HG02885 (cell line): ENCODE measurements around the gene SNPH.

Experiments used
- ATAC-seq: cut with Tn5 transposase; IDR thresholded peaks from one replicate; pipeline ENCODE4 v1.9.1; 2021; ENCODE audit warnings: mild to moderate bottlenecking; ENCODE audit not compliant: unreplicated experiment, poor library complexity

Gene SNPH

DNA sequence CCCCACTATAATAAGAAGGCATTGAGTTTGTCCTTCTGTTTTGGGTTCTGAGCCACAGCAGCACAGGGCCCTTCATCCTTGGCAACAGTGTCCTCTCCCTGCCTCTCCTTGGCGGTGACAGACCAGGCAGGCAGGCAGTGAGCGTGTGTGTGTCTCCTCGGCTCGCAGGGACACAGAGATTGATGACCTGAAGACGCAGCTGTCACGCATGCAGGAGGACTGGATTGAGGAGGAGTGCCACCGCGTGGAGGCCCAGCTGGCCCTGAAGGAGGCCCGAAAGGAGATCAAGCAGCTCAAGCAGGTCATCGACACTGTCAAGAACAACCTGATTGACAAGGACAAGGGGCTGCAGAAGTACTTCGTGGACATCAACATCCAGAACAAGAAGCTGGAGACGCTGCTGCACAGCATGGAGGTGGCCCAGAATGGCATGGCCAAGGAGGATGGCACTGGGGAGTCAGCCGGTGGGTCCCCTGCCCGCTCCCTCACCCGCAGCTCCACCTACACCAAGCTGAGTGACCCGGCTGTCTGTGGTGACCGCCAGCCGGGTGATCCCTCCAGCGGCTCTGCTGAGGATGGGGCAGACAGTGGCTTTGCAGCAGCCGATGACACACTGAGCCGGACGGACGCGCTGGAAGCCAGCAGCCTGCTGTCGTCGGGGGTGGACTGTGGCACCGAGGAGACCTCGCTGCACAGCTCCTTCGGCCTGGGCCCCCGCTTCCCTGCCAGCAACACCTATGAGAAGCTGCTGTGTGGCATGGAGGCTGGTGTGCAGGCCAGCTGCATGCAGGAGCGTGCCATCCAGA, 38.8 kb downstream of the SNPH start:
- no peak for ATAC-seq

- ATAC-seq: no peak
Measured at GRCh38 chr20:1305712-1306111, 39.6 kb downstream of the SNPH start.

GRCh38 chr20:1306316-1307135, 40.4 kb downstream of the SNPH start:
- ATAC-seq: no peak

DNA sequence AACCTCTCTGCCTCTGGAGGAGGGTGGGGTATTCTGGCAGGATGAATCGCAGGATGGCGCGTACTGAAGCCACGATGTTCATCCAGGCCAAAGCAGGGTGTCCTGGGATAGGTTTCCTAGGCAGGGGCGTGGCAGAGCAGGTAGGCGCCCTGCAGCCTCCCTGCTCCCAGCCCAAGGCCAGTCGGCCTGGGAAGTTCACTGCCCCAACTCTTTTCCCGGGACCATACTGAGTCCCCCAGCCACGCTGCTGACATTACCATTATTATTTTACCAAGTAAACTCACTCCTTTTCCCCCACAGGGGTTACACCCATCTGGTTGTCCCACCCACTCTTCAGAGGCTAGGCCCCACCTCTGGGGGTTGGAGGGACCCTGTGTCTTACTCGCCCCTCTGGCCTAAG, 41.1 kb downstream of the SNPH start:
- no peak for ATAC-seq

GRCh38 chr20:1307571-1307971, 41.5 kb downstream of the SNPH start:
- no peak for ATAC-seq

DNA sequence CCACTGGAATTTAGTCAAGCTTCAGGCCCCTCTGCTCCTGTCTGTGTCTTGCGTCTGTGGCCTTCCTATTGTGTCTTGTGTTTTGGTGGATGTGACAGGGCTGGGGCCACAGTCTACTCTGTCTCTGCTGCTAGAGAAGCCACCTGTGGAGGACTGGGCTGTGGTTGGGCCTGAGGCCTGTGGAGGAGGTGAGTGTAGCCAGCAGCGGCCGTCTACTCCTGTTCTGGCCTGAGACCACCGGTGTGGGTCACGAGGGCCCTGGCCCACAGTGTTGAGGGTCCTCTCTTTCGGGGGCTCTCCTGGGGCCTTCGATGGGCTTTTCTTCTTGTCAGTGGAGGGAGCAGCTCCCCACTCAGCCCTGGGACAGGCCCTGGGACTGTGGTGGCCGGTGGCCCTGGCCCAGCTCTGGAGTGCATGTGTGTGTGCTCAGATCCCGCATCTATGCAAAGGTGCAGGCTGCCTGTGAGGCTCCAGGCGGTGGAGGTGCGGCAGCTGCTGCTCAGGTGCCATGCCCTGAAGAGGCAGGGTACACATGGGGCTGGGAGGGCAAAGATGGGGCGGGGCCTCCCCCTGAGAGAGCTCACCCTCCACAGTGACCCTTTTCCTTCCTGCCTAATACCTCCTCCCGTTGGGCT, 42.1 kb downstream of the SNPH start:
- ATAC-seq: no peak

DNA sequence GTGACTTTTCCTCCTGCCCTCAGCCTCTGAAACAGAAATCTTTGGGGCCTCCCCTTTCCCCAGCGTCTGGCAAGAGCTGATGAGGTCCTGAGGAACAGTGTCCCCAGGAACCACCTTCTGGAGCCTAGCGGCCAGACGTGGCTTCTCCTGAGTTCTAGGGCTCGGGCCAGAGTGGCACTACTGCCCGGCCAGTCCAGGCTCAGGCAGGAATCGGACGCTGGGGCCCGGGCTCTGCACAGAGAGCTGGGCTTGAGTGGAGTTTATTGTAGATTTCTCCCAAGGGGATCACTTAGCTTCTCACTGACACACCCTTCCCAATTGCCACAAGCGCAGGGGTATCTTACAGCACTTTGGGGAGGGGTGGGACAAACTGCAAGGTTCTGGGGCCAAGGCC, 42.6 kb downstream of the SNPH start:
- no peak for ATAC-seq

GRCh38 chr20:1309439-1309847, 43.3 kb downstream of the SNPH start:
- ATAC-seq: no peak

DNA sequence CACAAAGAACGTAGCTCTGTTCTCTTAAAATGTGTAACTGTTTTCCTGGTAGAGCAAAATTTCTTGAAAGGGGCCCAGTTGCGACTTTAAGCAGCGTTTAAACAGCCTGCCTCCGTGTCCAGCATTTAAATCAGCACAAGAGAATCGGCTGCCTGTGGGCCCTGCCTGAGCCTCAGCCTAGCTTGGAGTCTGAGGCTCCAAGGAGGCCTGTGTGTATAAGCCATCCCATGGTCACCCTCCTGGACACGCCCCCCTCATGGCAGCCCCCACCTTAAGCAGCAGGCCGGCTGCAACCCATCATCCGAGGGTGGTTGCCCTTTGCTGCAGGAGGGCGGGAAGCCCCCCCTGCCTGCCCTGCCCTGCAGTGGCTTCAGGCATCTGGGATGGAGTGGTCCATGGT, 44.0 kb downstream of the SNPH start:
- no peak for ATAC-seq

DNA sequence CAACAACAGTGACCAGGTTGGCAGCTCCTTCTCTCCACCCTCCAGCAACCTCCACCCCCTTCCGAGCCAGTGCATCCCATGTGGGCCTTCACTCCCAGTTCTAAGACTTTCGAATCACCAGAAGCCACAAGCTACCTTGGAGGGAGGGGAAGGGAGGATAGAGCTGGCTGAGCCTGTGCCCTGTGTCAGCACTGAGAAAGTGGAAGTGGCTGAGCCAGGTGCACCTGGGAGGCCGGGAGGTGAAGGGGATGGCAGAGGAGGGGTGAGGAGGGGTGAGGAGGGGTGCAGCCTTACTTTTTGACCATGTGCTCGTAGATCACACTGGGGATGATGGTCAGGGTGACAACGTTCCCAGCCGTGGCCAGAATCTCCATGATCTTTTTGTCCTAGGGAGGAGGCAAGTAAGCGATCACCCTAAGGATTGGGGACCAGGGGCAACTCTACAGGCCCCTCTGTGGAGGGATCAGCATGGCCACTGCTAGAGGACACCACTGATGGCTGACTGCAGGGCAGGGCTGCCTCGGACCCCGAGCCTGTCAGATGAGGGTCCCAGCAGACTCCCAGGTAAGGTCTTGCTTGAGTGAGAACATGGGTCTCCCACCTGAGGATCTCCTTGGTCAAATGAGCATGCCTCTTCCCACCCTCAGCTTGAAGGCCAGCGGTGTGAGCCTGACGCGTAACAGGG, 44.6 kb downstream of the SNPH start:
- ATAC-seq: no peak

DNA sequence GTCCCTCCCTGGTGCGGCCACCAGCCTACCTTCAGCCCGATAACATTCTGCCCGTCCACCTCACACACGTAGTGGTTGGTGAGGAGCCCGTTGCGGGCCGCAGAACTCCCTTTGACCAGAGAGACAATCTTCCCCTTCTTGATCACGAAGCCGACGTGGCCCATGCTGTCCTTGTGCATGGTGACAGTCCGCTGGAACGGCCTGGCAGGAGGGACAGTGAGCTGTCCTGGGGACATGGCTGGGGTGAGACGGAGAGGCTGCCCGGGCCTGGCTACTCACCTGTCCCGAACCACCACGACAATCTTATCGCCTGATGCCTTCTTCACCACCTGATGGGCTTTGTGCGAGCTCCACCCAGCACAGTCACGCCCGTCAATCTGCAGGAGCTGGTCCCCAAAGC, 46.2 kb downstream of the SNPH start:
- ATAC-seq: no peak

DNA sequence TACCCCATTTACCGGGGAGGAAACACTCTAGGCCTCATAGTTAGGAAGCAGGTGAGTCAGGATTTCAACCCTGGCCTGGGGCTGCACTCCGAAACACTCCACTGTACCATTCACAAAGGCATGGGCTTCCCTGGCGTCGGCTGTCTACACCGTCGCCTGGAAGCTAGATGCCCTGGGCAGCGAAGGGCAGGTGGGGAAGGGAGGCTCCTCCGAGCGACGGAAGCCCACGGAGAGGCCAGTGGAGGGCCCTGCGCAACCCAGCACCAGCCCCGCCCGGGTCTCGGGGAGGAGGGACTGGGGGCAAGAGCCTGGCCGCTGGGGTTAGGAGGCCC, 46.8 kb downstream of the SNPH start:
- ATAC-seq: no peak

- ATAC-seq: no peak
Measured at GRCh38 chr20:1313236-1313964, 47.3 kb downstream of the SNPH start.

DNA sequence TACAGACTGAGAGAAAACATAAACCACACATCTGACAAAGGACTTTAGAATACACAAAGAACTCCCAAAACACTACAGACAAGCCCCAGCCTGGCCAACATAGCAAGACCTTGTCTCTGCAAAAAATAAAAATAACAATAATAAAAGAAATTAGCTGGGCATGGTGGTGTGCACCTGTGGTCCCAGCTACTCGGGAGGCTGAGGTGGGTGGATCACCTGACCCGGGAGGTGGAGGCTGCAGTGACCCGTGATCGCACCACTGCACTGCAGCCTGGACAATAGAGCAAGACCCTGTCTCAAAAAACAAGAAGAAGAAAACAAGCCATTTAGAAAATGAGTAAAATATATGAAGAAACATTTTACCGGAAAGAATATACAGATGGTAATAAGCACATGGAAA, 49.7 kb downstream of the SNPH start:
- no peak for ATAC-seq

DNA sequence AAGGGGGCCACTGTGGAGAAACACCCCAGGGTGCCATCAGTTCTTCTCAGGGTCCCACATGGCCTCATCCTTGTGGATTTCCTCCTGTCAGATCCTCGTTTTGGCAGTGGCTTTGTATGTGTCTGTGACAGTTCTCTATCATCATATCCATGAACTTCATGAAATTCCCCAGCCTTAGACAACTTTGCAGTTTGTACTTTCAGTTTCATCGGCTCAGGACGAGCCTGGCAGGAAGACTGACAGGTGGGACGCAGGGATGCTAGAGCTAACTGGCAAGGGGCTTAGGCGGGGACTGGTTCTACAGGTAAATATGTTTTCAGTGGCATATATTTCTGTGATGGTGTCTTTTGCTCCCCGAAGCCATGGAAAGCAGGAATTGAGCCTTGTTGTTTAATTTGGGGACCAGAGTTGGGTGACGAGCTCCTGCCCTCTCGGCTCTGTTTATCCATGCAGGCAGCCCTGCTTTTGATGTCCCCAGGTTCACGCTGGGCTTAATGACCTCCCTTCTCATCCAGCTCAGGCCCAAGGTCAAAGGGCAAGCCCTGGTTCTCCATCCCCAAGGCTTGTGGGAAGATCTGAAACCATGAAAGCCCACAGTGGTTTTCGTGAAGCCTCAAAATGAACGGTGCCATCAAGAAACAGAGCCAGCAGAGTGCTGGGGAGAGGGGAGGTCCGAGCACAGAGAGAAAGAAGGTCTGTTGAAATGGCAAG, 51.6 kb downstream of the SNPH start:
- ATAC-seq: no peak

DNA sequence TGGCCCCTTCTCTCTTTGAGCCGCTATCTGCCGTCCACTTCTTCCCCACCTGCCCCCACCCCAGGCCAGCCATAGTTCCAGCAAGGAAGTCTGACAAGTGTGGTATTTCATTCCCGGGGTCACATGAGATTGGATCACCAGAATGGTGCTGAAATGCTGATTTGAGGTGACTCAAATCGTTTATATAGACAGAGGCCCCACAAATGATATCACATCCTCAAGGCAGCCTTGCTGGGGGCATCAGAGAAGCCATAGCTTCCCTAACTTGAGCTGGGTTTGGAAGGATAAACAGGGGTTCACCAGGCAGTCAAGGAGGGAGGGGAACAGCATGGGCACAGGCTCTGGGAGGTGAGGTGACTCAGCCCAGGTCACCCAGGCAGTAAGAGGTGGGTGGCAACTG, 53.0 kb downstream of the SNPH start:
- no peak for ATAC-seq

DNA sequence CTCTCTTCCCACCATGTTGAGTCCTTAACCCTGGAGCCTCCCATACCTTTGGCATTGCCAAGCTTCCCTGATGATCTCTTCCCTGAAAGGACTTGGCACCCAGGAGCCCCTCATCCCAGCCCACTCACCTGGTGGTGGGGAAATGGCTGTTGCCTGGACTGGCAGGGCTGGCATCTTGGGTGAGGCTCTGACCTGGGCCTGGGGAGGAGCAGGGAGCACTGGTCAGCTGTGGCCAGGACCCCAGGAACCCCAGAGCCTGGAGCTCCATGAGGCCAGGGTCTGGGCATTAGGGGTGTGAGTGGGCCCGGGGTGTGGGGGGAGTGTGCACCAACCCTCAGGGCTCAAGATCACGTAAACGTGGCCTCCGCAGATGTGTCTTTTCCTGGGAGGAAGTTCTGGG, 53.4 kb downstream of the SNPH start:
- ATAC-seq: no peak

GRCh38 chr20:1320016-1320415, 53.9 kb downstream of the SNPH start:
- ATAC-seq: no peak

DNA sequence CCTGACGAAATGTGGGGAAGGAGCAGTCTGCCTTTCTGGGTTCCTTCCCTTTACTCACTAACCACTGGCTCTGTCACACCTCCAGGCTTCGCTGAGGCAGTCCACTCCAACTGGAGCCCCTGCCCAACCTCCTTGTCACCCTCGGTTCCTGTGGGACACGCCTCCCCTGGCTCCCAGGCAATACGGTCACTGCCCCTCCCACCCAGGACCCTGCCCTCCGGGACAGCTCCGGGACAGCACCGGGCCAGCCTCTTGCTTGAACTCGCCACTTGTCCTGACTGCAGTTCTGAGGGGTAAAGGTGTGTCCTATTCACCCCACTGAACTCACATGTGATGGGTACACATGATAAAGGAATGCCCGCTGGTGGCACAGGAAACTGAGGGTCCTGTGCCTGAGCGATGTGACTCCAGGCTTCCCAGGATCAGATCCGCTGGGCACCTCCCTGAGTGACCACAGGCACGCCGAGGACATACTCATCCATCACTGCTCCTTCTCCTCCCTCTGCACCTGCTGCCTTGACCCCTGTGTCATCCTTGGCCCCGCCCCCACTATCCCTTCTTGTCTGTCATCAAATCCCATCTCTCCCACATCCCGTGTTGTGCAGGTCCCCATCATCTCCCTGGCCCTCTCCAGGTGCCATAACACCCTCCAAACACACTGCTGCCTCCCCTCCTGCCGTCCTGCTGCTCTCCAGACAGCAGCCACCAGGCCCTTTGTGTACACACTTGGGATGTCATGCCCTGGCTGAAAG, 55.0 kb downstream of the SNPH start:
- no peak for ATAC-seq
